GM12801 (cell line): ENCODE results near the gene SH2D2A.

Experiments
- CTCF ChIP-seq: IDR thresholded peaks from one replicate; pipeline ENCODE4 v1.5.1; 2011; ENCODE audit warnings: control low read depth; ENCODE audit not compliant: insufficient read length; ENCODE audit errors: extremely low read depth

Gene SH2D2A

GRCh38 chr1:156785458-156785857 lies 31.2 kb downstream of the SH2D2A start:
- no peak for TF ChIP-seq CTCF

GRCh38 chr1:156781585-156782186 lies 35.0 kb downstream of the SH2D2A start:
- TF ChIP-seq CTCF, result no peak

DNA sequence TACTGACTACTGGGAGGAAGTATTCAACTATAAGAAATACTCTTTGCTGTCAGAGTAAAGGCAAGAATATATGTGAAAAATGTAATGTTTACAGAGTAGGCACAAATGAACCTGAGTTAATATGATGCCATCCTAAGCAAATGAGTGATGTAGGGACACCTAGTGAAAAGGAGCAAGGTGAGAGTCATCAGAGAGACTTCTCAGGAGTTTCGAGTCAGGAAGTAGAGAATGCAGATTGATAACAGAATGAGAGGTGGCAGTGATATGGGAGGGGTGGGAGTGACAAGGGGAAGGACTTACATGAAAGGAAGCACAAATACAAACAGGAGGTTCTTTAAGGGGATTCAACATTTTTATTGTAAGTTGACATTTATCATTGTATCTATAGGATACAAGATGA lies 39.1 kb downstream of the SH2D2A start:
- TF ChIP-seq CTCF, result no peak

DNA sequence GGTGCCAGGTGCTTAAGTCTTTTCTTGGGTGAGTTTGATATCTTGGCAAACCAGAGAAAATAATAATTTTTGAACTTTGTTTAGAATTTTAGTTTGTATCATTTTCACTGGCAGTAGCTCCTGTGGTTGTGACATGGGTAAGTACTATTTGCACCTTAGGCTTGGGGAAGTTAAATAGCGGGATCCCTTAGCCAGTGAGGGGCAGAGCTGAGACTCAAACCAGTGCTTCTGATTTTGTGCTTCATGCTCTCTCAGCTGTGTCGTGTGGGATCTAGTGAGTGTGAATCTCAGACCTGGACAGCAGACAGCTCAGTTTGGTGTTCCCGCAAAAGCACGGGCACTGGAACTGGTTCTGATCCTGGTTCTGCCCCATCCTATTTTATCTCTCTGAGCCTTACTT lies 39.7 kb downstream of the SH2D2A start:
- TF ChIP-seq CTCF, result no peak

GRCh38 chr1:156775799-156776198 lies 40.8 kb downstream of the SH2D2A start:
- no peak for TF ChIP-seq CTCF

- TF ChIP-seq CTCF, result no peak
Observed at GRCh38 chr1:156773607-156774006, 43.0 kb downstream of the SH2D2A start.

- no peak for TF ChIP-seq CTCF
Observed at GRCh38 chr1:156772728-156773497, 43.7 kb downstream of the SH2D2A start.
